ENCODE data around the gene LKAAEAR1. TPM values are rescaled to one million over a fixed set of nuclear protein-coding genes. Genes with fewer than 3 reads are reported as not detected.
A peak's percentile ranks its signal among the peaks of the same experiment; 100 is the strongest.

The LKAAEAR1 gene
- total RNA-seq, 1 donor from 2014 or later, result not detected

DNA sequence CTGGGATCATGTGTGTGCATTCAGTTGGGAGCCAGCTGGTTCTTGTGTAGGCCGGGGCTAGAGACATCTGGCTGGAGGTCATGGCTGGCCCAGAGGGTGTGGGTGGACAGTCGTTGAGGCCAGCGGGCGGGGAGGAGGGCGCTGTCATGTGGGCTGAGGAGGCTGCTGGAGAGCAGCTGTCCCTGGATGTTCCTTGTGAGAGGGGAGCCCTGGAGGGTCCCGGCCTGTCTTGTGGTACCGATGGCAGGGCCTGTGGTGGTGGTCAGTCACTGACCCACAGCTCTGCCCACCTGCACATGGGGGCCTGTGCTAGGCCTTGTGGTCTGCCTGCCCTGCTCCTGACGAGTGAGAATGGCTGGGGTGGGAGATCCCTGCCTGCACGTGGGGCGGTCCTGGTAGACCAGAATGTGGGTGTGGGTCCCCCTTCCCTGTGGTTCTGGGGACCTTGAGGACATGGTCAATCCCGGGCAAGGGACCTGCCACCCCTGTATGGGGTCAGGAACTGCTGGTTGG is 50.2 kb downstream of the LKAAEAR1 start:
- H3K9me3 Mint-ChIP-seq (ENCODE audit: unreplicated experiment), result peaks cover 12% of the 10 kb centered on the region
- peaks cover 8% of the 10 kb centered on the region for H3K27me3 Mint-ChIP-seq (ENCODE audit: unreplicated experiment)
- peaks cover 23% of the 10 kb centered on the region for H3K4me1 Mint-ChIP-seq (ENCODE audit: low read depth, unreplicated experiment)
- no peak for TF ChIP-seq CTCF (IDR thresholded peaks at IDR 0.05; ENCODE audit: partially characterized antibody, unreplicated experiment)
- H3K27ac Mint-ChIP-seq (ENCODE audit: unreplicated experiment), result peak overlapping the region; percentile 78
- DNase-seq, result peak; percentile 28
- peak overlapping the region; percentile 42 for H3K4me3 Mint-ChIP-seq (ENCODE audit: unreplicated experiment)
- no peaks in the 10 kb centered on the region for H3K36me3 Mint-ChIP-seq (ENCODE audit: unreplicated experiment)

Small RNAs within 50 kb of the gene (microRNA-seq; reads per million reads assigned to microRNA genes)
- 3.3 reads per million, percentile 24 among the genes with 10 or more reads in this experiment for gene MIR6813 (ENCODE audit: unreplicated experiment)

Other genes starting within 250 kb of the LKAAEAR1 start
- not detected for gene ABHD16B, start 222.9 kb downstream of the LKAAEAR1 start, total RNA-seq (ENCODE audit: unreplicated experiment)
- 109 TPM for gene TPD52L2, start 219.1 kb downstream of the LKAAEAR1 start, total RNA-seq (ENCODE audit: unreplicated experiment)
- gene DNAJC5, start 189.3 kb downstream of the LKAAEAR1 start, total RNA-seq (ENCODE audit: unreplicated experiment), result 57.9 TPM
- 130 TPM for gene UCKL1, start 128.0 kb downstream of the LKAAEAR1 start, total RNA-seq (ENCODE audit: unreplicated experiment)
- gene ZNF512B, start 114.5 kb downstream of the LKAAEAR1 start, total RNA-seq (ENCODE audit: unreplicated experiment), result 32.2 TPM
- gene SAMD10, start 104.8 kb downstream of the LKAAEAR1 start, total RNA-seq (ENCODE audit: unreplicated experiment), result 3.1 TPM
- 60.9 TPM for gene PRPF6, start 103.3 kb downstream of the LKAAEAR1 start, total RNA-seq (ENCODE audit: unreplicated experiment)
- 3.9 TPM for gene C20orf204, start 48.2 kb downstream of the LKAAEAR1 start, total RNA-seq (ENCODE audit: unreplicated experiment)
- 0.66 TPM for gene SOX18, start 34.8 kb downstream of the LKAAEAR1 start, total RNA-seq (ENCODE audit: unreplicated experiment)
- gene TCEA2, start 21.2 kb downstream of the LKAAEAR1 start, total RNA-seq (ENCODE audit: unreplicated experiment), result 102 TPM
- 4.4 TPM for gene RGS19, start 4.9 kb downstream of the LKAAEAR1 start, total RNA-seq (ENCODE audit: unreplicated experiment)
- 2.9 TPM for gene OPRL1, start 4.3 kb downstream of the LKAAEAR1 start, total RNA-seq (ENCODE audit: unreplicated experiment)
- not detected for gene NPBWR2, start 23.2 kb upstream of the LKAAEAR1 start, total RNA-seq (ENCODE audit: unreplicated experiment)
- 159 TPM for gene MYT1, start 80.1 kb upstream of the LKAAEAR1 start, total RNA-seq (ENCODE audit: unreplicated experiment)
- 82.4 TPM for gene PCMTD2, start 171.3 kb upstream of the LKAAEAR1 start, total RNA-seq (ENCODE audit: unreplicated experiment)

All from glutamatergic neuron (in vitro differentiated cells).